ENCODE measurements around the gene SLC7A6OS.

Gene SLC7A6OS

DNA sequence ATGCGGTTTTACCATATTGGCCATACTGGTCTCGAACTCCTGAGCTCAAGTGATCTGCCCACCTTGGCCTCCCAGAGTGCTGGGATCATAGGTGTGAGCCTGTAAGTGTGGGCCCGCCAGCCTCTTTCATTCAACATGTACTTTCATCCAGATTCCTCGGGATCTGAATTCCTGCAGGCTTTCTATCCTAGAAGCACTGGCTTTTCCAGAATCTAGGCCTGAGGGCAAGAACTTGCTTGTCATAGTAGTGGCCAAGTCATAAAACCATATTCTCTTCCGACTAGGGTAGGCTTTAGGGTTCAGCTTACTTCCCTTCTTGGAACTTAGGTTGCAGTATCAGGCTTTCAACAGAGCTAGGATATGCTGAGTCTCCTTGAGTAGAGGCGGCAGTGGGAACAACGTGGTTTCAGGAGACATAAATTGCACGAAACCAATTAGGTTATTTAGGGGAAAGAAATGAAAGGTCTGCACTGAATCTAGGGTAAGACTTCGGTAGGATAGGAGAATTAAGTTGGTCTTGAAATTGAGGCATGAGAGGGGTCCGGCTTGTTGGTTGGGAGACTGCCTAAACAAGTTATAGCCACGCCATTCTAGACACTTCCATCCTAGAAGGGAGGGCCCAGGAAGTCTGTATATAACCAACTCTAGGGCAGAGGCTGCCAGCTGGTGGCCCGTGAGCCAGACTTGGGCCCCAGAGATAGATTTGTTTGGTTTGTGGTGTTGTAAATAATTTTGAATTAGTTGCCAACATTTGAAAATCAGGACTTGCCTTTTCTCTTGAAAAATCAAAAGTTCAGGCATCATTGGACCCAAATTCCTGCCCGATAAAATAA is 30.8 kb downstream of the SLC7A6OS start:
- no peak for DNase-seq (ENCODE audit: low spot score)

GRCh38 chr16:68276223-68276622 is 34.5 kb downstream of the SLC7A6OS start:
- no peak for DNase-seq (ENCODE audit: low spot score)

- DNase-seq (ENCODE audit: low spot score), result no peak
These were observed 35.0 kb downstream of the SLC7A6OS start for GRCh38 chr16:68275611-68276191.

DNA sequence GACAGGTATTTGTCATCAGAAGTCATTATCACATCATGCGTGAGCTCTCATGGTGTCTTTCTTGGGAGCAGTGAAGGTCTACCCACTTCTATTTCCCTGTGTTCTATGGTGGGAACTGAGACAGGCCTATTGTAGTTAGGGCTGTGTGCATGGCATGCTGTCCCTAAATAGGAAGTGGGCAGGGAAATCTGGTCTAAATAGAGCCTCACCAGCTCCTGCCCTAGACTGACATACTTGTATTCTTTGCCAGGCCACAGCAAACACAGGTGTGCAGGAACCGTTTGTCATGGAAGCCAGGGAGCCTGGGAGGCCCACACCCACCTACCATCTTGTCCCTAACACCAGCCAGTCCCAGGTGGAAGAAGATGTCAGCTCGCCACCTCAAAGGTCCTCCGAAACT is 36.3 kb downstream of the SLC7A6OS start:
- DNase-seq (ENCODE audit: low spot score), result no peak

GRCh38 chr16:68273896-68274295 is 36.9 kb downstream of the SLC7A6OS start:
- no peak for DNase-seq (ENCODE audit: low spot score)

DNA sequence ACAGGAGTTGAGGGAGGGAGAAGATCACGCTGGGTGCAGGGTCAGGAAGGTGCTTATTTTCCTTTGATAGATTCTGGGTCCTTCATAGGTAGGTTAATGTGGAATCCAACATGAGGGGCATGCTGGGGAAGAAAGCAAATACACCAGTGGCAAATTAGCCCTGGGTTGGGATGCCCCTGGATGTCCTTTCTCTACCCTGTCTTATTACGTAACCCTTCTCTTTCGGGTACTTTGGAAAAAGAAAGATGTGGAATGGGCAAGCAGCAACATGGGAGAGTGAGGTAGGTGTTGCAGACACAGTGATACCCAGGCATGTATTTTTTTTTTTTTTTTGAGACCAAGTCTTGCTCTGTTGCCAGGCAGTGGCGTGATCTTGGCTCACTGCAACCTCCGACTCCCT is 37.3 kb downstream of the SLC7A6OS start:
- DNase-seq (ENCODE audit: low spot score), result no peak

DNA sequence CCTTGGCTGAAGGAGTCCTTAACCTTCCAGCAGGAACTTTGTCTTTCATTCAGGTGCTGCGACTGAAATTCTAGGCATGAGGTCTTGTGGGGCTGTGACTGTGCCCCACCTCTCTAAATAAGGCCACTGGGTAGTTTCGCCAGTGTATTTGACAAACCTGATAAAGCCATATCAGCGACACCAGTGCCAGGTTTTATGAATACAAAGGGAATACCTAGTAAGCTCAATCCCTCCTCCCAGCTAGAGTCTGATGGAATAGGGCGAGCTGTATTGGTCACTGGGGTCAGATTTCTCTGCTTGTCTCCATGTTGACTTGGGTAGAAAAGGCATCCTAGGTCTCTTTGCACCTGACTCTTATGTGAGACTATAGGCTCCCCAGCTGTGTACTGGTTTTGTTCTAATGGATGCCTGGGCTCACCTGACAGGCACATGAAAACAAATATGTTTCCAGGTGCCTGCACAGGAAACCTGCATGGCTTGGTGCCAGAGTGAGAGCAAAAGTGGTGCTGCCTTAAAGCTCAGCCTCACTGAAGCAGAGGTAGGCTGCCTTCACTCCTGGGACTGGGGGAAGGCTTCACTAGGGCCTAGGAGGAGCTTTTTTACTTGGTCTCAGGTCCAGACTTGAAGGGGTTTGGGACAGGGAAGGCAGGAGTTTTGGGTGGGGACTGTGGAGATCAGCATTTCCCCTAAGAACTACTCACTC is 38.1 kb downstream of the SLC7A6OS start:
- DNase-seq (ENCODE audit: low spot score), result no peak

- no peak for DNase-seq (ENCODE audit: low spot score)
These were observed 40.4 kb downstream of the SLC7A6OS start for GRCh38 chr16:68270353-68270752.

DNA sequence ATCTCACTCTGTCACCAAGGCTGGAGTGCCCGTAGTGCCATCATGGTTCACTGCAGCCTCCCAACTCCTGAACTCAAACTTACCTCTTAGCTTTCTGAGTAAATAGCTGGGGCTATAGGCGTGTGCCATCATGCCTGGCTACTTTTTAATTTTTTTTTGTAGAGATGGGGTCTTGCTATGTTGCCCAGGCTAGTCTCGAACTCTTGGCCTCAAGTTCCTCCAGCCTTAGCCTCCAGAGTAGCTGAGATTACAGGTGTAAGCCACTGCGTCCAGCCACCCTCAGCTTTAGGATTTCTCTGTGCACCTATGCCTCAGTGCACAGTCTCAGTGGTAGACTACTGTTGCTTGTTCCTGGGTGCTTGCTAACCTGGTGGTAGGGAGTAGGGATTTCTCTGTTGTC is 41.0 kb downstream of the SLC7A6OS start:
- DNase-seq (ENCODE audit: low spot score), result no peak

GRCh38 chr16:68267612-68268405 is 42.9 kb downstream of the SLC7A6OS start:
- DNase-seq (ENCODE audit: low spot score), result no peak

- peak; percentile 48 for DNase-seq (ENCODE audit: low spot score)
These were observed 45.4 kb downstream of the SLC7A6OS start for GRCh38 chr16:68265078-68265920.

DNA sequence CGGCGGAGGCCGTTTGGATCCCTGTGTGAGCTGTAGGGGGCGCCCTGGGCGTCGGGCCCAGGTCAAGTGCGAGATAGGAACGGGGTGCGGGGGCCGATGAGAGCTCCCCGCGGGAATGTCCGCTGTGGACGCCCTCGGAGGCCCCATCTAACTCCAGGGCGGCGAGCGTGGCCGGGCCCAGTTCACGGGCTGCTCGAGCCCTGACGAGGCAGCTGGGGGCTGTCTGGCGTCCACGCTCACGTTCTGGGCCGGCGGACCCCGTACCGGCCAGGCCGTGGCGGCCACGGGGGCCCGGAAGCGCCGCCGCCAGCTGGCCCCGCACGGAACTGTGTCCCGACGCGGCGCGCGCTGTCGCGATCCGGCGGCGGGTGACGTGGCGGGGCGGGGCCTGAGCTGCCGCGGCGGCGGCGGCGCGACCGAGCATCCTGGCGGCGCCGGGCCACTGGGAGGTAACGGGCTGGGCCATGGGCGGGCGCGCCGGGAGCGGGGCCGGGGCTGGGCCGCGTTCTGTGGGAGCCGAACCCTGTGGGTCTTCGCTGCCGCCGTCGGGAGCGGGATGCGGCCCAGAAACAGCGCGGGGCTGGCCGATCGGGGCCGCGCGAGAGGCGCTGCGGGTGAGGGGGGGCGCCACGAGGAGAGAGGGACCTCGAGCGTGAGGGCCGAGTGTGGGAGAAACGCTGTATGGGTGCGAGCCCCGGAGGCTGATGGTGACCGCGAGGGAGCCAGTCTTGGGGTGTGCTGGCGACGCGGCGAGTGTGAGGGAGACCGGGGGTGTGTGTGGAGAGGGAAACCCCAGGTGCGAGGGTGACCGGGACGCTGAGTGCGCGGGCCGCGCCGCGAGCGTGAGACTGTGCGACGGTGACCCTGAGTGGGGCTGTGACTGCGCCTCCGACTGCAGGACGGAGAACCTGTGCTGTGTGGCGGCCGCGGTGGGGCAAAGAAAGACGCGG is 46.3 kb downstream of the SLC7A6OS start, which contains the start of gene SLC7A6:
Gene SLC7A6, plus strand, starts transcription at position 399 of the 950 bp plus-strand sequence. CDS start 10,201 bp downstream, outside the sequence.
- peak; percentile 90 for DNase-seq (ENCODE audit: low spot score)

DNA sequence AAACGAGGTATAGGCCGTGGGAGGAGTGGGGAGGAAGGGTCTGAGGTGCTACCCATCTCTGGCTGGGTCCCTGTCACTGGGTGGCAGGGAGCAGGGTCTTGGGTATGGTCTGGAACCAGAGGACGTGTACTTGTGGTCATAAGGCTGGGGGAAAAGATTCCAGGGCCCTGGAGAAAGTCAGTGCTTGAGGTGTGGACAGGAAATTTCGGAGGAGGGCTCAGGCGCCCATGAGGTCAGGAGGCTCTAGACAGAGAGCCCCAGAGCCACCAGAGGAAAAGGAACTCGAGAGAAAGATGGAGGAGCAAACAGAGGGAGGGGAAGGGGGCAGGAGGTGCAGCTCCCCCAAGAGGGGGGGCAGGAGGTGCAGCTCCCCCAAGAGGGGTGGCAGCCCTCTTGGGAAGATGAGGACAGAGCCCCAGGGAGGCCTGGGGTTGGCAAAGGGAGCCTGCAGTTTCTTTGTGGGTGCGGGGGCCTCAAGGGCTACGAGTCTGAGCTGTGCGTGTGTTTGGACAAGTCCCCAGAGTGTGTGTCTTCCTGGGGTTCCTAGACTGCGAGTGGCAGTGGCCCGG is 47.1 kb downstream of the SLC7A6OS start:
- DNase-seq (ENCODE audit: low spot score), result no peak

GRCh38 chr16:68259007-68259825 is 51.5 kb downstream of the SLC7A6OS start:
- DNase-seq (ENCODE audit: low spot score), result no peak

GRCh38 chr16:68257906-68258800 is 52.6 kb downstream of the SLC7A6OS start:
- no peak for DNase-seq (ENCODE audit: low spot score)

DNA sequence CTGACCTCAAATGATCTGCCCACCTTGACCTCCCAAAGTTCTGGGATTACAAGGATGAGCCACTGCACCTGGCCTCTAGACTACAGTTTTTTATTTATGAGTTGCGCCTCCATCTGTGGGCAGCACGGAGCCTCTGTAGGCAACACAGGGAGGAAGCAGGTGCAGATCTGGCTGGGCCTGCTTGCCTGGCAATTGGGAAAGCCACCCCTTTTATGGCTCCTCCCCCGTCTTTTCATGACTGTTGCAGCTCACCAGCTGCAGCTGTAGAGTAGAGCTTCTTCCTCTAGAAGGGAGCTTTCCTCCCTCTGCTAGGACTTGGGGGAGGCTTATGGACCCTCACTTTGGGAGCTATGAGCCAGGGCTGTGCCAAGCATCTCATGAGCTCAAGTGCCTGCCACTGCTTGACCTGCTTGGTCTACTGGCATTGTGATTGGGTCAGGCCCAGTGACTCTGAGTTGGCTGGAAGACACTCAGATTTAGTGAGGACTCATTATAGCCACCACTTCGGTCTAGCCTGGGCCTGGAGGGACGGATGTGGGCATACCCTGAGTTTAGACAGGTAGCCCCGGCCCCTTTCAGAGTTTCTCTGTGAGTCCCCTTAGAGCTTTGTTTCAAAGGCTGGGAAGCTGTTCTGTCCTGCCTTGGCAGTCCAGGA is 53.4 kb downstream of the SLC7A6OS start:
- DNase-seq (ENCODE audit: low spot score), result no peak

DNA sequence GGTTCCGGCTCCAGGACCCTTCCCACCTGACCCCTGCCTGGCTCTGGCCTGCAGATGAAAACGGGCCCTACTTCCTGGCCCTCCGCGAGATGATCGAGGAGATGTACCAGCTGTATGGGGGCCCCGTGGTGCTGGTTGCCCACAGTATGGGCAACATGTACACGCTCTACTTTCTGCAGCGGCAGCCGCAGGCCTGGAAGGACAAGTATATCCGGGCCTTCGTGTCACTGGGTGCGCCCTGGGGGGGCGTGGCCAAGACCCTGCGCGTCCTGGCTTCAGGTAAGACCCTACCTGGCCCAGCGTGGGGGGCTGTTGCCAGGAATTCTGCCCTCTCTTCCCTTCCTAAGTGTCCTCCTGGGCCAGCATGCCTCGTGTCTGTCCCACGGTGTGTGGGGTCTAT is 55.0 kb downstream of the SLC7A6OS start:
- no peak for DNase-seq (ENCODE audit: low spot score)
